ENCODE results near the gene HPN.

HPN gene

GRCh38 chr19:35037716-35038622 is 3.6 kb upstream of the HPN start:
- Mint-ChIP-seq H3K9me3 (no peaks in the 10 kb centered on the region), H3K4me3 (peak overlapping the region; percentile 29), H3K36me3 (no peaks in the 10 kb centered on the region), H3K27me3 (peaks cover 18% of the 10 kb centered on the region), H3K27ac (no peak overlapping the region), H3K4me1 (peaks cover 30% of the 10 kb centered on the region)
- ATAC-seq (ENCODE audit: low read depth) (peak; percentile 80), DNase-seq (ENCODE audit: low spot score in 2 of 2) (no peak)

GRCh38 chr19:35038623-35039512 is 2.7 kb upstream of the HPN start:
- H3K27me3 Mint-ChIP-seq = peaks cover 18% of the 10 kb centered on the region
- H3K9me3 Mint-ChIP-seq = no peaks in the 10 kb centered on the region
- no peak for DNase-seq (ENCODE audit: low spot score in 2 of 2)
- H3K27ac Mint-ChIP-seq = no peak overlapping the region
- peak overlapping the region; percentile 65 for H3K4me3 Mint-ChIP-seq
- no peaks in the 10 kb centered on the region for H3K36me3 Mint-ChIP-seq
- H3K4me1 Mint-ChIP-seq = peaks cover 30% of the 10 kb centered on the region
- peak; percentile 60 for ATAC-seq (ENCODE audit: low read depth)

GRCh38 chr19:35039881-35040825 is 1.4 kb upstream of the HPN start:
- no peaks in the 10 kb centered on the region for H3K9me3 Mint-ChIP-seq
- DNase-seq (ENCODE audit: low spot score in 2 of 2) (no peak), ATAC-seq (ENCODE audit: low read depth) (no peak)
- H3K27me3 Mint-ChIP-seq = peaks cover 27% of the 10 kb centered on the region
- H3K36me3 Mint-ChIP-seq = no peaks in the 10 kb centered on the region
- no peak overlapping the region for H3K27ac Mint-ChIP-seq
- H3K4me1 Mint-ChIP-seq = peaks cover 37% of the 10 kb centered on the region
- peak overlapping the region; percentile 79 for H3K4me3 Mint-ChIP-seq

GRCh38 chr19:35040826-35041547 is 534 bp upstream of the HPN start:
- no peak overlapping the region for H3K27ac Mint-ChIP-seq
- H3K36me3 Mint-ChIP-seq = no peaks in the 10 kb centered on the region
- peaks cover 44% of the 10 kb centered on the region for H3K4me1 Mint-ChIP-seq
- no peaks in the 10 kb centered on the region for H3K9me3 Mint-ChIP-seq
- peak overlapping the region; percentile 79 for H3K4me3 Mint-ChIP-seq
- H3K27me3 Mint-ChIP-seq = peaks cover 28% of the 10 kb centered on the region
- DNase-seq (ENCODE audit: low spot score in 2 of 2) (no peak), ATAC-seq (ENCODE audit: low read depth) (no peak)

- Mint-ChIP-seq H3K27me3 (peaks cover 28% of the 10 kb centered on the region), H3K4me1 (peaks cover 41% of the 10 kb centered on the region), H3K36me3 (no peaks in the 10 kb centered on the region), H3K4me3 (peak overlapping the region; percentile 46), H3K27ac (no peak overlapping the region), H3K9me3 (no peaks in the 10 kb centered on the region)
- DNase-seq (ENCODE audit: low spot score in 2 of 2) (no peak), ATAC-seq (ENCODE audit: low read depth) (no peak)
Measured at GRCh38 chr19:35042056-35042730, 672 bp downstream of the HPN start.

- H3K9me3 Mint-ChIP-seq = no peaks in the 10 kb centered on the region
- no peak for DNase-seq (ENCODE audit: low spot score in 2 of 2)
- H3K4me1 Mint-ChIP-seq = peaks cover 35% of the 10 kb centered on the region
- H3K36me3 Mint-ChIP-seq = no peaks in the 10 kb centered on the region
- no peak for ATAC-seq (ENCODE audit: low read depth)
- H3K27me3 Mint-ChIP-seq = peaks cover 28% of the 10 kb centered on the region
- H3K4me3 Mint-ChIP-seq = no peak overlapping the region
- H3K27ac Mint-ChIP-seq = no peak overlapping the region
Measured at GRCh38 chr19:35042954-35043604, 1.6 kb downstream of the HPN start.

- Mint-ChIP-seq H3K27ac (no peak overlapping the region), H3K4me1 (peaks cover 29% of the 10 kb centered on the region), H3K36me3 (no peaks in the 10 kb centered on the region), H3K27me3 (peaks cover 28% of the 10 kb centered on the region), H3K9me3 (no peaks in the 10 kb centered on the region), H3K4me3 (no peak overlapping the region)
- DNase-seq (ENCODE audit: low spot score in 2 of 2) (no peak), ATAC-seq (ENCODE audit: low read depth) (no peak)
Measured at GRCh38 chr19:35043906-35044305, 2.4 kb downstream of the HPN start.

GRCh38 chr19:35044317-35045117 is 3.0 kb downstream of the HPN start:
- ATAC-seq (ENCODE audit: low read depth) = no peak
- Mint-ChIP-seq H3K9me3 (no peaks in the 10 kb centered on the region), H3K4me1 (peaks cover 27% of the 10 kb centered on the region), H3K27ac (no peak overlapping the region), H3K4me3 (no peak overlapping the region), H3K36me3 (no peaks in the 10 kb centered on the region), H3K27me3 (peaks cover 28% of the 10 kb centered on the region)
- DNase-seq (ENCODE audit: low spot score in 2 of 2) = peak in 1 of 2 donors; percentile 59

- DNase-seq (ENCODE audit: low spot score in 2 of 2) = peak in 1 of 2 donors; percentile 47
- Mint-ChIP-seq H3K27ac (no peak overlapping the region), H3K4me1 (peaks cover 17% of the 10 kb centered on the region), H3K36me3 (no peaks in the 10 kb centered on the region), H3K27me3 (peaks cover 22% of the 10 kb centered on the region), H3K9me3 (no peaks in the 10 kb centered on the region), H3K4me3 (no peak overlapping the region)
- ATAC-seq (ENCODE audit: low read depth) = peak; percentile 95
Measured at GRCh38 chr19:35045667-35046300, 4.3 kb downstream of the HPN start.

GRCh38 chr19:35046461-35046860 is 4.9 kb downstream of the HPN start:
- H3K27me3 Mint-ChIP-seq = peaks cover 22% of the 10 kb centered on the region
- no peak overlapping the region for H3K4me3 Mint-ChIP-seq
- no peak for ATAC-seq (ENCODE audit: low read depth)
- H3K36me3 Mint-ChIP-seq = no peaks in the 10 kb centered on the region
- H3K4me1 Mint-ChIP-seq = peaks cover 14% of the 10 kb centered on the region
- DNase-seq (ENCODE audit: low spot score in 2 of 2) = no peak
- no peaks in the 10 kb centered on the region for H3K9me3 Mint-ChIP-seq
- no peak overlapping the region for H3K27ac Mint-ChIP-seq

GRCh38 chr19:35048911-35049411 is 7.4 kb downstream of the HPN start:
- H3K27ac Mint-ChIP-seq = no peak overlapping the region
- DNase-seq (ENCODE audit: low spot score in 2 of 2) = no peak
- no peak for ATAC-seq (ENCODE audit: low read depth)
- H3K36me3 Mint-ChIP-seq = no peaks in the 10 kb centered on the region
- H3K9me3 Mint-ChIP-seq = no peaks in the 10 kb centered on the region
- no peak overlapping the region for H3K4me3 Mint-ChIP-seq
- H3K4me1 Mint-ChIP-seq = peaks cover 14% of the 10 kb centered on the region
- H3K27me3 Mint-ChIP-seq = peaks cover 11% of the 10 kb centered on the region
